ENCODE results near the gene SH2D3C. TPM values are rescaled to one million over a fixed set of nuclear protein-coding genes. Genes with fewer than 3 reads are reported as not detected.
A peak's percentile ranks its signal among the peaks of the same experiment; 100 is the strongest.

SH2D3C gene
- total RNA-seq, 2 donors from 2014 or later: 5.3 to 13.1 TPM

DNA sequence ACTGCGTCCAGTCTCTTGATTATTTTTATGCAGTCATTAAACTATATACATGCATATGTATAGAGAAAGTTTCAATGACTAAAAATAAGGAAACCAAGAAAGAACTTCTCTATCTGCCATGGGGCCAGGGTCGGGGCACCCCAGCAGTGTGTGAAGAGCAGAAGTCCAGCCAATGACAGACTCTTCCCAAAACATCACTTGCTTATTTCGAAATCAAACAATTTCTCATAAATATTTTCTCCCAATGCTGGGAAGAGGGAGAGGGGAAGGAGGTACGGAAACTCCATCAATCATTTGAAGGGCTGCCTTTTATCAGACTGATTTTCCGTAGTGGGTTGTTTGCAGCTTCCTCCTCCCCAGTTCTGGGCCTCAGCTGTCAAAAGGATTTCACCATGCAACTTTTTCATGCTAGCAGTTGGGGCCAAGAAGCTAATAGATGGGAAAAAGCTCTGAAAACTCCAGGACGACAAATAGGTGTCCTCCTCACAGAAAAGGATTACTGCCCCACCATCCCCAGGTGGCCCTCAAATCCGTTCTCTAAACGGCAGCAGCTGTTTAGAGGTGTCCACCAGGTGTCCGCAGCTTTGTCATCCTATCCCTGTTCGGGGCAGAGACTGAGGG is 23.6 kb upstream of the SH2D3C start:
- Histone ChIP-seq H3K9me3 (no peaks in the 10 kb centered on the region), H3K27me3 (replicated peaks; ENCODE audit: insufficient read depth) (no peaks in the 10 kb centered on the region), H3K36me3 (peaks cover 11% of the 10 kb centered on the region), H3K27ac (peak overlapping the region; percentile 78 to 99), H3K4me3 (peak overlapping the region; percentile 95), H3K4me1 (ENCODE audit: control insufficient read depth in 1 of 2, low read depth in 2 of 2) (peaks cover 23 to 37% of the 10 kb centered on the region in 2 donors)
- DNase-seq (ENCODE audit: low spot score) (no peak), ATAC-seq (ENCODE audit: insufficient number of reproducible peaks, low FRiP score, low read depth) (no peak)
- TF ChIP-seq, protein P1, sequence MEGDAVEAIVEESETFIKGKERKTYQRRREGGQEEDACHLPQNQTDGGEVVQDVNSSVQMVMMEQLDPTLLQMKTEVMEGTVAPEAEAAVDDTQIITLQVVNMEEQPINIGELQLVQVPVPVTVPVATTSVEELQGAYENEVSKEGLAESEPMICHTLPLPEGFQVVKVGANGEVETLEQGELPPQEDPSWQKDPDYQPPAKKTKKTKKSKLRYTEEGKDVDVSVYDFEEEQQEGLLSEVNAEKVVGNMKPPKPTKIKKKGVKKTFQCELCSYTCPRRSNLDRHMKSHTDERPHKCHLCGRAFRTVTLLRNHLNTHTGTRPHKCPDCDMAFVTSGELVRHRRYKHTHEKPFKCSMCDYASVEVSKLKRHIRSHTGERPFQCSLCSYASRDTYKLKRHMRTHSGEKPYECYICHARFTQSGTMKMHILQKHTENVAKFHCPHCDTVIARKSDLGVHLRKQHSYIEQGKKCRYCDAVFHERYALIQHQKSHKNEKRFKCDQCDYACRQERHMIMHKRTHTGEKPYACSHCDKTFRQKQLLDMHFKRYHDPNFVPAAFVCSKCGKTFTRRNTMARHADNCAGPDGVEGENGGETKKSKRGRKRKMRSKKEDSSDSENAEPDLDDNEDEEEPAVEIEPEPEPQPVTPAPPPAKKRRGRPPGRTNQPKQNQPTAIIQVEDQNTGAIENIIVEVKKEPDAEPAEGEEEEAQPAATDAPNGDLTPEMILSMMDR (IDR thresholded peaks at IDR 0.05): peak; percentile 16

- no peak for ATAC-seq (ENCODE audit: insufficient number of reproducible peaks, low FRiP score, low read depth)
- TF ChIP-seq, protein P1 (IDR thresholded peaks at IDR 0.05): no peak
- H3K9me3 ChIP-seq: no peaks in the 10 kb centered on the region
Measured at GRCh38 chr9:127796852-127797370, 18.4 kb upstream of the SH2D3C start.

DNA sequence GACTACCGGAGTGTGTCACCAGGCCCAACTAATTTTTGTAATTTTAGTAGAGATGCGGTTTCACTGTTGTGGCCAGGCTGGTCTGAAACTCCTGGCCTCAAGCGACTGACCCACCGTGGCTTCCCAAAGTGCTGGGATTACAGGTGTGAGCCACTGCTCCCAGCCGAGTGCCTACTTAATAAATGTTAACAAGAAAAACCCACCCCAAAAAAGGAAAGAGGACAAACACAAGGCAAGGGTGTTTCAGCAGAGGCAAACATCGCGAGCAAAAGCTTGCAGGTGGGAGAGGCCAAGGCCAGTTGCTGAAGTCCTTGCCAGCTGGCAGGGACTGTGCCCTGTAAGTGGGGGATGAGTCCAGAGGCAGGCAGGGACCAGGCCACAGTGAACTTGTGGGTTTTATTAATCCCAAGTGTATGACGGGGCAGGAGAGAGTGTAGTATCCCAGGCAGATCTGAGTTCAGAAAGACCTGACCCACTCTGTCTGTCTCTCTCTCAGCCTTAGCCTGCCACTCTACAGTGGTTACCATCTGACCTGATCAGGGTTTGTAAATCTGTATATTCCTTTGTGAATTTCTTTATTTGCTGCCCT is 17.9 kb upstream of the SH2D3C start:
- no peak overlapping the region for H3K27ac ChIP-seq
- no peaks in the 10 kb centered on the region for H3K27me3 ChIP-seq (replicated peaks; ENCODE audit: insufficient read depth)
- H3K36me3 ChIP-seq: peaks cover 18% of the 10 kb centered on the region
- TF ChIP-seq, protein P1 (IDR thresholded peaks at IDR 0.05): no peak
- ATAC-seq (ENCODE audit: insufficient number of reproducible peaks, low FRiP score, low read depth) (no peak), DNase-seq (ENCODE audit: low spot score) (no peak)
- no peaks in the 10 kb centered on the region for H3K9me3 ChIP-seq
- peaks cover 12 to 25% of the 10 kb centered on the region in 2 donors for H3K4me1 ChIP-seq (ENCODE audit: control insufficient read depth in 1 of 2, low read depth in 2 of 2)
- no peak overlapping the region for H3K4me3 ChIP-seq

More at GRCh38 chr9:127796852-127797370, 18.4 kb upstream of the SH2D3C start:
- peaks cover 13 to 31% of the 10 kb centered on the region in 2 donors for H3K4me1 ChIP-seq (ENCODE audit: control insufficient read depth in 1 of 2, low read depth in 2 of 2)
- H3K27ac ChIP-seq: no peak overlapping the region
- H3K36me3 ChIP-seq: peaks cover 12% of the 10 kb centered on the region
- no peak for DNase-seq (ENCODE audit: low spot score)
- H3K27me3 ChIP-seq (replicated peaks; ENCODE audit: insufficient read depth): no peaks in the 10 kb centered on the region
- no peak overlapping the region for H3K4me3 ChIP-seq

DNA sequence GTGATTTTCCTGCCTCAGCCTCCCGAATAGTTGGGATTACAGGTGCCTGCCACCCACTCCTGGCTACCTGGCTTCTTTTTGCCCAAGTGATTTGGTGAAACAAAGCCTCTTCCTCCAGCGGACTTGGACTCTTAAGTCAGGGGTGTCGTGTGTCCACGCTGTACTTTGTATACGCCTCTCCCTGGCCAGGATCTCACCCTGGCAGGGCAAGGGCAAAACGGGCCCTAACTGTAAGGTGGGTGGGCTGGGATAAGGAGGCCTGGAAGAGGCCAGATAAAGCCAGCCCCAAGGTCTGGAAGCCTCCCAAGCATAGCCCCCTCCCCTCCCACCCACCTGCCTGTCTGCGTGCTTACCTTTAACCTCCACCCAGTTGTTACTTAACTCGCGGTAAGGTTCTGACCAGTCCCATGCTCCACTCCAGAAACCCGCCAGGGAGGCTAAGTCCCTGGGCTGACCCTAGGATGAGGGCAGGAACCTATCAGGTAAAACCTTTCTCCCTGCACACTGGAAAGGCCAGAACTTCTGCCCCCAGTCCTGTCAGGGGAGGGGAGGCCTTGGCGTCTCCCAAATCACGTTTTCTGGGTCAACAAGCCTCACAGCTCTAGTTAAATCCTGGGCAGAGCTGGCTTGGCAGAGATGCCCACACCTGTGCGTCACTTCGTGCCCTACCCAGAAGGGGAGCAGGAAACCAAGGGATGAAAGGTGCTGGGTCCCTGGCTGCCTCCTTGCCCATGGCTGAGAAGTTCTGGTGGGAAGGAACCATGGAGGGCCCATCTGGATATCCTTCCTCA is 15.7 kb upstream of the SH2D3C start:
- H3K27ac ChIP-seq: peak overlapping the region; percentile 54 to 74
- no peak for DNase-seq (ENCODE audit: low spot score)
- H3K36me3 ChIP-seq: peaks cover 36% of the 10 kb centered on the region
- no peaks in the 10 kb centered on the region for H3K27me3 ChIP-seq (replicated peaks; ENCODE audit: insufficient read depth)
- peaks cover 12 to 31% of the 10 kb centered on the region in 2 donors for H3K4me1 ChIP-seq (ENCODE audit: control insufficient read depth in 1 of 2, low read depth in 2 of 2)
- no peak for ATAC-seq (ENCODE audit: insufficient number of reproducible peaks, low FRiP score, low read depth)
- no peaks in the 10 kb centered on the region for H3K9me3 ChIP-seq
- TF ChIP-seq, protein P1 (IDR thresholded peaks at IDR 0.05): no peak
- H3K4me3 ChIP-seq: no peak overlapping the region

Measured in thoracic aorta (tissue), 2 donors.